SK-N-SH treated with all-trans-retinoic acid at 6 μM for 48 hours (cell line): ENCODE results near the gene CACTIN.

Experiments
- ATAC-seq: fragments of 200-7000 bp; cut with Tn5 transposase; 3 replicates; pipeline ENCODE4 v1.9.1; 2020; ENCODE audit warnings: mild to moderate bottlenecking, moderate library complexity
- ARNTL ChIP-seq: fragments of 450-650 bp; formaldehyde crosslinking; IDR thresholded peaks from 2 replicates; pipeline ENCODE4 v1.5.0; 2020; ENCODE audit warnings: low read depth, mild to moderate bottlenecking, moderate library complexity, borderline replicate concordance
- BACH2 ChIP-seq: fragments of 250-450 bp; sonication (Bioruptor Pico); IDR thresholded peaks from 2 replicates; pipeline ENCODE4 v1.9.0; 2021; ENCODE audit warnings: mild to moderate bottlenecking, borderline replicate concordance
- CREB5 ChIP-seq: fragments of 250-450 bp; sonication (Bioruptor Pico); IDR thresholded peaks from 2 replicates; pipeline ENCODE4 v1.5.1; 2020; ENCODE audit warnings: low read depth, mild to moderate bottlenecking, moderate library complexity
- CSDC2 ChIP-seq: fragments of 250-450 bp; sonication (Bioruptor Pico); IDR thresholded peaks from 2 replicates; pipeline ENCODE4 v1.5.0; 2020; ENCODE audit warnings: mild to moderate bottlenecking, moderate library complexity
- CSRNP3 ChIP-seq: fragments of 250-450 bp; sonication (Bioruptor Pico); IDR thresholded peaks from 2 replicates; pipeline ENCODE4 v1.5.1; 2021; ENCODE audit warnings: mild to moderate bottlenecking, moderate library complexity
- ESRRG ChIP-seq: fragments of 250-450 bp; sonication (Bioruptor Pico); IDR thresholded peaks from 2 replicates; pipeline ENCODE4 v1.6.1; 2021; ENCODE audit warnings: mild to moderate bottlenecking
- GLIS3 ChIP-seq: fragments of 250-450 bp; sonication (Bioruptor Pico); IDR thresholded peaks from 2 replicates; pipeline ENCODE4 v1.5.0; 2020; ENCODE audit warnings: mild to moderate bottlenecking, moderate library complexity
- ISL1 ChIP-seq: fragments of 250-450 bp; sonication (Bioruptor Pico); IDR thresholded peaks from 2 replicates; pipeline ENCODE4 v2.1.2; 2022; ENCODE audit warnings: mild to moderate bottlenecking, moderate library complexity
- OSR1 ChIP-seq: fragments of 250-450 bp; sonication (Bioruptor Pico); IDR thresholded peaks from 2 replicates; pipeline ENCODE4 v1.8.0; 2022; ENCODE audit warnings: moderate library complexity, mild to moderate bottlenecking, inconsistent platforms
- PATZ1 ChIP-seq: fragments of 250-450 bp; sonication (Bioruptor Pico); IDR thresholded peaks from 2 replicates; pipeline ENCODE4 v1.8.0; 2020; ENCODE audit warnings: mild to moderate bottlenecking, moderate library complexity, borderline replicate concordance
- PPARA ChIP-seq: fragments of 250-450 bp; sonication (Bioruptor Pico); IDR thresholded peaks from 2 replicates; pipeline ENCODE4 v1.5.0; 2020; ENCODE audit warnings: mild to moderate bottlenecking, borderline replicate concordance
- RARB ChIP-seq: fragments of 250-450 bp; sonication (Bioruptor Pico); IDR thresholded peaks from 2 replicates; pipeline ENCODE4 v1.8.0; 2021; ENCODE audit warnings: mild to moderate bottlenecking, moderate library complexity
- SNAI2 ChIP-seq: fragments of 250-450 bp; sonication (Bioruptor Pico); IDR thresholded peaks from 2 replicates; pipeline ENCODE4 v1.5.0; 2020; ENCODE audit warnings: mild to moderate bottlenecking, moderate library complexity
- TOX ChIP-seq: fragments of 250-450 bp; sonication (Bioruptor Pico); IDR thresholded peaks from 2 replicates; pipeline ENCODE4 v1.8.0; 2021; ENCODE audit warnings: mild to moderate bottlenecking, moderate library complexity, borderline replicate concordance
- TSHZ2 ChIP-seq: fragments of 250-450 bp; sonication (Bioruptor Pico); IDR thresholded peaks from 2 replicates; pipeline ENCODE4 v1.5.0; 2020; ENCODE audit warnings: mild to moderate bottlenecking, moderate library complexity
- ZC3H10 ChIP-seq: fragments of 250-450 bp; sonication (Bioruptor Pico); IDR thresholded peaks from 2 replicates; pipeline ENCODE4 v1.5.1; 2021; ENCODE audit warnings: mild to moderate bottlenecking, moderate library complexity
- ZFP3 ChIP-seq: fragments of 250-450 bp; sonication (Bioruptor Pico); IDR thresholded peaks from 2 replicates; pipeline ENCODE4 v1.5.0; 2020; ENCODE audit warnings: mild to moderate bottlenecking, moderate library complexity
- ZFP30 ChIP-seq: fragments of 450-650 bp; formaldehyde crosslinking; IDR thresholded peaks from 2 replicates; pipeline ENCODE4 v1.5.0; 2022; ENCODE audit warnings: mild to moderate bottlenecking, moderate library complexity
- ZNF565 ChIP-seq: fragments of 450-650 bp; formaldehyde crosslinking; conservative IDR thresholded peaks from 2 replicates; pipeline ENCODE4 v1.5.0; 2020; ENCODE audit warnings: low read depth, mild to moderate bottlenecking, moderate library complexity
- ZNF70 ChIP-seq: fragments of 450-650 bp; formaldehyde crosslinking; IDR thresholded peaks from 2 replicates; pipeline ENCODE4 v1.5.0; 2020; ENCODE audit warnings: mild to moderate bottlenecking, moderate library complexity
- ZNF8 ChIP-seq: fragments of 450-650 bp; formaldehyde crosslinking; IDR thresholded peaks from 2 replicates; pipeline ENCODE4 v1.5.0; 2020; ENCODE audit warnings: mild to moderate bottlenecking, moderate library complexity

Gene CACTIN

GRCh38 chr19:3671680-3672574 lies 45.3 kb upstream of the CACTIN start:
- TF ChIP-seq RARB (no peak), ESRRG (no peak), TOX (CRISPR knock-in tag) (no peak), ZFP3 (no peak), SNAI2 (CRISPR knock-in tag) (no peak), ZNF565 (CRISPR knock-in tag) (no peak), ZNF70 (CRISPR knock-in tag) (no peak), BACH2 (CRISPR knock-in tag) (no peak), ZFP30 (CRISPR knock-in tag) (no peak), CSDC2 (CRISPR knock-in tag) (no peak), TSHZ2 (CRISPR knock-in tag) (no peak), CSRNP3 (CRISPR knock-in tag) (no peak), ARNTL (no peak), ZNF8 (CRISPR knock-in tag) (no peak), ZC3H10 (CRISPR knock-in tag) (no peak), PPARA (CRISPR knock-in tag) (no peak), GLIS3 (no peak), ISL1 (CRISPR knock-in tag) (no peak), CREB5 (CRISPR knock-in tag) (no peak), PATZ1 (no peak)
- no peak for ATAC-seq

- ATAC-seq: no peak
- TF ChIP-seq SNAI2 (CRISPR knock-in tag) (no peak), ESRRG (no peak), TOX (CRISPR knock-in tag) (no peak), TSHZ2 (CRISPR knock-in tag) (no peak), CSRNP3 (CRISPR knock-in tag) (no peak), GLIS3 (no peak), OSR1 (CRISPR knock-in tag) (no peak), CREB5 (CRISPR knock-in tag) (no peak), ZC3H10 (CRISPR knock-in tag) (no peak), ZNF70 (CRISPR knock-in tag) (no peak), PPARA (CRISPR knock-in tag) (no peak), RARB (no peak)
- TF ChIP-seq, all 23 proteins: peak for 0
Measured at GRCh38 chr19:3670796-3671679, 44.4 kb upstream of the CACTIN start.
